ENCODE results near the gene RIT2.
"Not testable (repeated sequence)": the region's sequence is repeated elsewhere in the genome, so short reads cannot be mapped to it uniquely, and the experiment has no call there.

Gene RIT2

GRCh38 chr18:42824178-42824577 lies 291.3 kb downstream of the RIT2 start:
- no peak for DNase-seq

GRCh38 chr18:42822711-42823110 lies 292.8 kb downstream of the RIT2 start:
- no peak for DNase-seq

- DNase-seq: no peak
Measured at GRCh38 chr18:42821492-42821891, 294.0 kb downstream of the RIT2 start.

GRCh38 chr18:42814618-42815017 lies 300.9 kb downstream of the RIT2 start:
- DNase-seq: no peak

GRCh38 chr18:42814184-42814583 lies 301.3 kb downstream of the RIT2 start:
- no peak for DNase-seq

GRCh38 chr18:42813570-42813969 lies 301.9 kb downstream of the RIT2 start:
- DNase-seq: no peak

- DNase-seq: no peak
Measured at GRCh38 chr18:42807887-42808286, 307.6 kb downstream of the RIT2 start.

- no peak for DNase-seq
Measured at GRCh38 chr18:42801706-42802105, 313.8 kb downstream of the RIT2 start.

GRCh38 chr18:42798606-42799170 lies 316.8 kb downstream of the RIT2 start:
- no peak for DNase-seq

- not testable (repeated sequence) for DNase-seq
Measured at GRCh38 chr18:42795213-42795789, 320.2 kb downstream of the RIT2 start.

GRCh38 chr18:42792731-42793130 lies 322.8 kb downstream of the RIT2 start:
- DNase-seq: no peak

GRCh38 chr18:42784632-42785031 lies 330.9 kb downstream of the RIT2 start:
- DNase-seq: no peak

GRCh38 chr18:42782929-42783328 lies 332.6 kb downstream of the RIT2 start:
- DNase-seq: no peak

GRCh38 chr18:42781298-42781815 lies 334.1 kb downstream of the RIT2 start:
- DNase-seq: no peak

GRCh38 chr18:42780171-42780570 lies 335.3 kb downstream of the RIT2 start:
- no peak for DNase-seq

- DNase-seq: no peak
Measured at GRCh38 chr18:42778445-42779042, 336.9 kb downstream of the RIT2 start.

GRCh38 chr18:42778024-42778423 lies 337.5 kb downstream of the RIT2 start:
- DNase-seq: no peak

GRCh38 chr18:42773870-42774269 lies 341.6 kb downstream of the RIT2 start:
- no peak for DNase-seq

- no peak for DNase-seq
Measured at GRCh38 chr18:42771936-42772335, 343.5 kb downstream of the RIT2 start.

GRCh38 chr18:42765302-42765701 lies 350.2 kb downstream of the RIT2 start:
- DNase-seq: no peak

- DNase-seq: no peak
Measured at GRCh38 chr18:42760290-42760689, 355.2 kb downstream of the RIT2 start.

GRCh38 chr18:42758852-42759251 lies 356.6 kb downstream of the RIT2 start:
- DNase-seq: no peak

GRCh38 chr18:42756214-42756613 lies 359.3 kb downstream of the RIT2 start:
- DNase-seq: no peak

GRCh38 chr18:42752916-42753315 lies 362.6 kb downstream of the RIT2 start:
- DNase-seq: no peak
